Right kidney (tissue), 1 donor: ENCODE data around the gene NAGPA.

ENCODE experiments used
- DNase-seq: peaks from one replicate; pipeline ENCODE4 v3.0.0-alpha.2; 2016

The NAGPA gene

GRCh38 chr16:5002699-5003143, 31.0 kb downstream of the NAGPA start:
- no peak for DNase-seq

DNA sequence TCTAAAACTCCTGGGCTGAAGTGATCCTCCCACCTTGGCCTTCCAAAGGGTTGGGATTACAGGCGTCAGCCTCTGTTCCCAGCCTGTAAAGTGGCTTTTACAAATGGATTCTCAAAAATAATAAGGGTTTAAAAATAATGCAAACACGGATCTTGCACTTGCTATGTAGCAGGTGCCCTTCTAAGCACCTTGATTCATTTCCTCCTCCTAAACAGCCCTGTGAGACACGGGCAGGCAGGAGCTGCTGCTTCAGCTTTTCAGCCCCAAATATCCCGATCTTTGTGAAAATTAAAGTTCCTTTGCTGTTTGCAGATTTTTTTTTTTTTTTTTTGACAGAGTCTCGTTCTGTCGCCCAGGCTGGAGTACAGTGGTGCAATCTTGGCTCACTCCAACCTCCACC, 31.7 kb downstream of the NAGPA start:
- DNase-seq = no peak

- DNase-seq = no peak
These were observed 32.2 kb downstream of the NAGPA start for GRCh38 chr16:5001571-5001970.

DNA sequence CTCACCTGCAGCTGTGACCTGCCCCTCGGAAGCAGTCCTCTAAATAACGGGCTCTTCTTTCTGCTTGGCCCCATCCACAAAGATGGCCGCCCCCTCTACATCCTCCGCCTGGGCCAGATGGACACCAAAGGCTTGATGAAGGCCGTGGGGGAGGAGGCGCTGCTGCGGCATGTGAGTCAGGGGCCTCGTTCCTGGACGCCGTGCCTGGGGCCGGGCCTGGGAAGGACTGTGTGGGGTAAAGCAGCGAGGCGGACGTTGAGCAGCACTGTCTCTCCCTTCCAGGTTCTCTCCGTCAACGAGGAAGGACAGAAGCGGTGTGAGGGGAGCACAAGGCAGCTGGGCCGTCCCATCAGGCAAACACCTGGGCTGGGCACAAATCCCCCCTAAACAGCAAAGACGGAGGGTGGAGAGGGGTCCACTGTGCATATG, 33.1 kb downstream of the NAGPA start:
- no peak for DNase-seq

DNA sequence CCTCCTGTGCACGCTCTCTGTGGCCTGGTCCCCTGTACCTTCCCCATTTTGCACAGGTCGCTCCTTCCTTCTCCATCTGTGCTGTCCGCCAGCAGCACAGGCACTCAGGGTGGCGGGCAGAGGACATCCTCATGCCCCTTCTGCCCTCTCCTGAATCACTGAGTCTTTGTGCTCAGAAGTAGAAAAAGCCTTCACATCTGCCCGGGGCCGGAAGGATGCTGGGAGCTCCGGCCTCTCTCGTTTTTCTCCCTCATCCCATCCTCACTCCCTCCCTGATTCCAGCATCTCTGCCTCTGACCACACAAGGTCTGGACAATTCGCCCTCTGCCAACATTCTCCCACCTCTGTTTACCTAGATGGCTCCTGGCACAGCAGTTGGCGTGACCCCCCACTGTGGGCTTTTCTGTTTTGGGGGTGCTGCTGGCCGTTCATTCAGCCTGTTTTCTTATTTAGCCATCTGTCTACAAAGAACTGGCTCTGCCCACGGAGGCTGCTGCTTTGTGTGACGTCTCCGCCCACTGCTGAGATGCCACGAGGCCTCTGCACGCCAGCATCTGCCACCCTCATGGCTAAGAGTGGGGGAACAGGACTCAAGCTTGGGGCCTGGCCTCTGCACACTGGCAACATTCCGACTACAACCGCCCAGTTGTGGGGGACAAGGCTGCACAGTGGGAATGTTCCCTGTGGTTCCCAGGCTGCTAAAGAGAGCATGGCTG, 38.9 kb downstream of the NAGPA start:
- DNase-seq = no peak

DNA sequence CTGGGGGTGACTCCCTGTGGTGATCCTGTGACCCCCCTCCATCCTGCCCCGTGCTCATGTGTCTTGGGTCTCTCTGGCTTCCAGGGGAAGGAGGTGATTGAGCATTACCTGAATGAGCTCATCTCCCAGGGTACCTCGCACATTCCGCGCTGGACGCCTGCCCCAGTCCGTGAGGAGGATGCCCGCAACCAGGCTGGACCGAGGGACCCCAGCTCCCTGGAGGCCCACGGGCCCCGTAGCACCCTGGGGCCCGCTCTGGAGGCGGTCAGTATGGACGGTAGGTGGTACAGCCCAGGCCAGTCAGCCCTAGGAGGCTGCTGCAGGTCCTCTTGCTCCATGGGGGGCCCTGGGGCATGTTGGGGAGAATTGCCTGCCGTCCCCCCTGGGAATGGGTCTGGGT, 42.0 kb downstream of the NAGPA start:
- no peak for DNase-seq

GRCh38 chr16:4990415-4990814, 43.3 kb downstream of the NAGPA start:
- no peak for DNase-seq

DNA sequence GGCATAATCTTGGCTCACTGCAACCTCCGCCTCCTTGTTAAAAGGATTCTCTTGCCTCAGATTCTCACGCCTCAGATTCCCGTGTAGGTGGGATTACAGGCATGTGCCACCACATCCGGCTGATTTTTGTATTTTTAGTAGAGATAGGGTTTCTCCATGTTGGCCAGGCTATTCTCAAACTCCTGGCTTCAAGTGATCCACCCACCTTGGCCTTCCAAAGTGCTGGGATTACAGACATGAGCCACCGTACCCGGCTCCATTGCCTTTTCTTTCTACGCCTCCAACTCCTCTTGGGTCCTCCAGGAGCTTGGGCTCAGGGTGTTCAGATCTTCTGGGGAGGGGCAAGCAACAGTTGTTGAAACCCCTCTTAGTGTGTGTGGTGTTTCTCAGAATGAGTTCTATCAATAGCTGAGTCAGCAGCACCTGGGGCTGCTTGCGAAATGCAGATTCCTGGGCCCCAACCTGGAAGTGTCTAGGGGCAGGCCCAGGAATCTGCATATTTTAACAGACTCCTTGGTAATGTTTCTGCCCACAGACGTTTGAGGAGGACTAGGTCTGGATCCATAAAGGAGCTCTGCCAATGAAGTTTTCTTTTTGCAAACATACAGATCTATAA, 44.2 kb downstream of the NAGPA start:
- no peak for DNase-seq

DNA sequence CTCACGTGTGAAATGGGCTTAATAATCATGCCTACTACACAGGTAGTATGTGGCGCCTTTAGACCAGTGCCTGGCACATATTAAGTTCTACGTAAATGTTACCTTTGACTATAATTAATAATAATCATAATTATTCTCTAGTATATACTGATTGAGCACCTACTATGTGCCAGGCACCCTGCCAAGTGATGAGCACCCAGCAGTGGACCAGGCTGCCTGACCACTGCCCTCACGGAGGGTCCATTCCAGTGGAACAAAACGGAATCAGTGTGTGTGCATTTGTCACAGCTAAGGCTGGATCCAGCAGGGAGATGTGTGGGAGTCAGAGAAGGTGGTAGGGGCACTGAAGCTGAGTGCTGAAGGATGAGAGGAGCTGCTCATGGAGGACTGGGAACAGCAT, 45.1 kb downstream of the NAGPA start:
- DNase-seq = no peak

GRCh38 chr16:4987580-4988374, 46.0 kb downstream of the NAGPA start:
- DNase-seq = no peak

DNA sequence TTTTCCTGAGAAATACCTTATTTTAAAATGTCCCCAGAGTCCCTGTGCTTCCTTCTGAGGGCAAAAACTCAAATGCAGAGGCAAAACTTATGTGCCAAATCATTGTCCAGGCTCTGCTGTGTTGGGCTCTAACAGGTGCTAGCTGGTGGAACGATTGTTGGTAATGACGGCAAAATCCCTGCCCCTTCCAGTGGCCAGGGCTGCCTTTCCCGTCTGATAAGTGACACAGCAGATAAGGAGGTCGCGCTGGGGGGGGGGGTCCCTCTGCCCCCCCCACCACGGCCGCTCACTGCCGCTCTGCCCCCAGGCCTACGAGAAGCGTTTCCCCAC, 46.5 kb downstream of the NAGPA start:
- no peak for DNase-seq

DNA sequence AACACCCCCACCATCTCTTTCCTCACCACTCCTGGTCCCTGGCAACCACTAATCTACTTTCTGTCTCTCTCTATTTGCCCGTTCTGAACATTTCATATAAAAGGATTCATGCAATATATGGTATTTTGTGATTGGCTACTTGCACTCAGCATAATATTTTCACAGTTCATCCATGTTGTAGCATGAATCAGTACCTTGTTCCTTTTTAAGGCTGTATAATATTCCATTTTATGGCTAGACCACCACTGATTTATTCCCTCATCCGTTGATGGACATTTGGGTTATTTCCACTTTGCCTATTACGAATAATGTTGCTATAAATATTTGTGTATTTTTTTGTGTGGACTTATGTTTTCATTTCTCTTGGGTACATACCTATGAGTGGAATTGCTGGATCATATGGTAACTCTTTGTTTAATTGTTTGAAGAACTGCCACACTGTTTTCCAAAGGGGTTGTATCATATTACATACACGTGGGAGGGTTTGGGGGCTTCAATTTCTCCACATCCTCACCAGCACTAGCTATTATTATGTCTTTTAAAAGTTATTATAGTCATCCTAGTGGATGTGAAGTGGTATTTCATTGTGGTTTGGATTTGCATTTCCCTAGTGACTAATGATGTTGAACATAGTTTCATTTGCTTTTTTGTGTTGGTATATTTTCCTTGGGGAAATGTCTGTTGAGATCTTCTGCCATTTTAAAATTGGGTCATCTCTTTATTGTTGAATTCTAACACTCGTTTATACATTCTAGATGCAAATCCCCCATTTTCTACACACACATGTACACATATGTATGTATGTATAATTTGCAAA, 49.4 kb downstream of the NAGPA start:
- DNase-seq = no peak

DNA sequence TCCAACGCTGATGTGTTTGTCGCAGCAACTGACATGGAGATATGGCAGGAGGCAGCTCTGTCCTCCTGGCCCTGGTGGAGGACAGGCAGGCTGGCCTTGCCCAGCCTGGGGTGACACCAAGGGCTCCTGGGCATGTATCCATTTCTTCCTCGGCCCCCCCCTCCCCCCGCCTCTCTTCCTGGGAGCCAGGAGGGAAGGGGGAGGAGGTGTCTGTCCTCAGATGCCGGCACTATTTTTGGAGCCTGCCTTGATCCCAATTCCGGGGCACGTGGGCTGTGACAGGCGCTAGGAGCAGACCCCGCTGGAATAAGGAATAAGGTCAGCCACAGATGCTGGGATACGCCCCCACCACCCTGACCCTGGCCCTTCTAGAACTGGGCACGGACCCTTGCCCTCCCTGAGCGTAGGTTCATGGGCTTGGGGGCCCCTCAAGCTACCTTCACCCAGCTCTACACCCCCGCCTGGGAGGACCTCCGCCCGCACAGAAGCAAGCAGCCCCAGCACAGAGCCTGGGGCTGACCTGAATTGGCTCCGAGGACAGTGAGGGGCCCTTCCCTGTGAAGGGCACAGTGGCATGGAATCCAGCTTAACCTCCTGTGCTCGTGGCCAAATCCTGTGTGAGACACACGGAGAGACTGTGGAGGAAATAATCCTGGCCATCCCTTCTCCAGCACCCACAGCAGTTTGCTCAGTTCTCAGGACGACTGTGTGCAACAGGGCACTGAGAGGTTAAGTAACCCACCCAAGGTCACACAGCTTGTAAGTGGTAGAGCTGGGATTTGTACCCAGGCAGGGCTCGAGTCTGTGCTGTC, 51.5 kb downstream of the NAGPA start:
- DNase-seq = no peak

- no peak for DNase-seq
These were observed 52.3 kb downstream of the NAGPA start for GRCh38 chr16:4981473-4981872.

GRCh38 chr16:4980691-4981090, 53.0 kb downstream of the NAGPA start:
- DNase-seq = no peak

DNA sequence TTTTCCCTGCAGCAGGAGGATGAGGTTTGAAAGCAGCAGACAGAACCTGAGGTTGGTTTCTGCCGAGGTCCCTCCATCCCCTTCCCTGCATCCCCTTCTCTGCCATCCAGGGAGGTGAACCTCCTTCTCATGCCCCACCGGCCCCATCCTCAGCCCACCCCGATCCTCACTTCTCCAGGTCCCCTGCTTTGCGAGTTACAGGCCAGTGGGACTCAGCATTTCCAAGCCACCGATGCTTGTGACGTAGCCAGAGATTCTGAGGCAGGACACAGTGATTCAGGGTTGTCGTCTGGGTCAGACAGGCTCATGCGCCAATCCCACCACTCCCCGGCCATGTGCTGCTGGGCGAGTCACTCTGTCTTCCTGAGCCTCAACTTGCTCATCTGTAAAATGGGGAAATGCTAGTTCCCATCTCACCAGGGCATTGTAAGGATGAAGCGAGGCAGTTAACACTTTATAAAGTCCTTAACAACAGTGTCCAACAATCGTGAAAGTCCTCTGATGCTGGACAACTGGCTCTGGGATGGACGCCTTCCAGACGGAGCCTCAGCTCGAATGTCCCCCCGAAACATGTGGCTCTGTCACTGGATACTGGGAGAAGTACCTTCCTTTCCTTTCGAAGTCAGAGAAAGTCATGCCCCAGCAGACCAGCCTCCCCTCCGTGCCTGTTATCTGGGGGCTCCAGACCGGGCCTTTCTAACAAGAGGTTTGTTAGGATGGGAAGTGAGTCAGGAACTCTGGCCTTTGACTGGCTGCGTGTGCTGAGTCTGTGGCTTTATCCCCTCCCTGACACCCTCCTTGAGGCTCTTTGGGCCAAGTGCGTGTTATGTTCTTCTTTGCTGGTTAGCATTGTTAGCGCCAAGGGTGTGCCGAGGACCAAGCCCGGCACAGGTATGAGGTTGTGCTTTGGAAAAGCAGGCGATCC, 53.7 kb downstream of the NAGPA start:
- no peak for DNase-seq

DNA sequence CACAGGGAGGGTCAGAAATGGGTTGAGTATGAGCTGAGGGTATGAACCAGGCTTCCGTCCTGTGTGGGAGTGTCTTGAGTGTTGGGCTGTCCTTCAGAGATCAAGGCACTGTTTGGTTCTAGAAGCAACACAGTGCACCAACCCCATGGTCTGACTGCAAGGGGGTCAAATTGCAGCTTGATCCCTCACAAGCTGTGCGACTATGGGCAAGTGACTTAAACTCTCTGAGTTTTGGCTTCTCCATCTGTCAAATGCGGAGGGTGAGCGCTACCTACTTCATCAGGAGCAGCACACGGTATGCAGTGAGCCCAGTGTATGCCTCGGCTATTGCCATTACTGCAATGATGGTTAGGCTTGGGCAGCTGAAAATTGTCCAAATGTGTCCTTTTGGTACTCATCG, 54.6 kb downstream of the NAGPA start:
- DNase-seq = no peak

DNA sequence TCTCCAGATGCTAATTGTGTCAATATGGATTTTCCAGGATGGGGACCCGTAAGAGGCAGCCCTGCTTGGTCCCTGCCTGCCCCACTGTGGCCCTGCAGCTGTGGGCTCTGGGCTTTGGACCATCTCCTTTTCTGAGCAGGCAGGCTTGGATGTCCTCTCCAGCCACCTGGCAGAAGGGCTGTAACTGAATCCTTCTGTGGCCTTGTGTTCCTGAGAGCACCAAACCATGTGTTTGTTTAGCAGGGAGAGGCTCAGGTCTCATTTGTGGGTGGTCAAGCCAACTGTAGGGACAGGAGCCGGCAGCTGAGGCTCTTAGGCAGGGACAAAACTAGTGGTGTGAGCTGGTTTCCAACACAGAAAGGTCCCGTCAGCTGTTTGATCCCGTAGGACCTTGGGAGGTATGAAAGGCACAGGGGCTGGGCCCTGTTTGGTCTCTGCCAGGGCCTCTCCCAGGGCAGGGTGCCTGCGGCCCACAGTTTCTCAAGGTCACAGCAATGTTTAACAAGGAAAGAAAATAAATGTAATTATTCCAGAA, 57.1 kb downstream of the NAGPA start:
- DNase-seq = no peak

- no peak for DNase-seq
These were observed 57.7 kb downstream of the NAGPA start for GRCh38 chr16:4976079-4976478.
